ENCODE measurements around the gene SLC12A1.

DNA sequence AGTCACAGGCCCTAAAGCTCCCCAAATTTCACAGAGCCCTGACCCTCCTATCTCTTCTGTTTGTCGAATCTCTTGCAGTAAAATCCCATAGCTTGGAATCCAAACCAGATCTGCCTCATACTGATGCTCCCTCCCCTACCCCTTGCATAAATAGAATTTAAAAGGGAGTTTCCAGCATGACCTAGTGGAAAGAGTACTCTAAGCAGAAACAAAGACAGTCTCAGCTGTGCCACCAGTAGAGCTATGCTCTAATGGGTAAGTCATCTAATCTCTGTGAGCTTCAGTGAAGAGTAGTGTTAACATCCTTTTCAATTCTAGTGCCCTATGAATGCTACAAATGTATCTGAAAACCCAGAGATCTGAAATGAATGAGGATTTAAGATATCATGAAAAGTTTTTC, 4.0 kb upstream of the SLC12A1 start:
- TF ChIP-seq, protein P1, sequence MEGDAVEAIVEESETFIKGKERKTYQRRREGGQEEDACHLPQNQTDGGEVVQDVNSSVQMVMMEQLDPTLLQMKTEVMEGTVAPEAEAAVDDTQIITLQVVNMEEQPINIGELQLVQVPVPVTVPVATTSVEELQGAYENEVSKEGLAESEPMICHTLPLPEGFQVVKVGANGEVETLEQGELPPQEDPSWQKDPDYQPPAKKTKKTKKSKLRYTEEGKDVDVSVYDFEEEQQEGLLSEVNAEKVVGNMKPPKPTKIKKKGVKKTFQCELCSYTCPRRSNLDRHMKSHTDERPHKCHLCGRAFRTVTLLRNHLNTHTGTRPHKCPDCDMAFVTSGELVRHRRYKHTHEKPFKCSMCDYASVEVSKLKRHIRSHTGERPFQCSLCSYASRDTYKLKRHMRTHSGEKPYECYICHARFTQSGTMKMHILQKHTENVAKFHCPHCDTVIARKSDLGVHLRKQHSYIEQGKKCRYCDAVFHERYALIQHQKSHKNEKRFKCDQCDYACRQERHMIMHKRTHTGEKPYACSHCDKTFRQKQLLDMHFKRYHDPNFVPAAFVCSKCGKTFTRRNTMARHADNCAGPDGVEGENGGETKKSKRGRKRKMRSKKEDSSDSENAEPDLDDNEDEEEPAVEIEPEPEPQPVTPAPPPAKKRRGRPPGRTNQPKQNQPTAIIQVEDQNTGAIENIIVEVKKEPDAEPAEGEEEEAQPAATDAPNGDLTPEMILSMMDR (IDR thresholded peaks at IDR 0.05) = no peak
- no peak for TF ChIP-seq POLR2A (IDR thresholded peaks at IDR 0.05)
